HG03457 (cell line): Measurements from ENCODE around the gene SLC25A2.
"Not testable (repeated sequence)": the region's sequence is repeated elsewhere in the genome, so short reads cannot be mapped to it uniquely, and the experiment has no call there.

ENCODE experiments used
- ATAC-seq: cut with Tn5 transposase; IDR thresholded peaks from one replicate; pipeline ENCODE4 v1.9.1; 2021; ENCODE audit warnings: moderate number of reproducible peaks; ENCODE audit not compliant: unreplicated experiment

Gene SLC25A2

GRCh38 chr5:141303756-141304155, at the start of gene SLC25A2:
Gene SLC25A2 (minus strand): TSS chr5:141304049. CDS start chr5:141303865, 184 bp downstream.
- no peak for ATAC-seq

DNA sequence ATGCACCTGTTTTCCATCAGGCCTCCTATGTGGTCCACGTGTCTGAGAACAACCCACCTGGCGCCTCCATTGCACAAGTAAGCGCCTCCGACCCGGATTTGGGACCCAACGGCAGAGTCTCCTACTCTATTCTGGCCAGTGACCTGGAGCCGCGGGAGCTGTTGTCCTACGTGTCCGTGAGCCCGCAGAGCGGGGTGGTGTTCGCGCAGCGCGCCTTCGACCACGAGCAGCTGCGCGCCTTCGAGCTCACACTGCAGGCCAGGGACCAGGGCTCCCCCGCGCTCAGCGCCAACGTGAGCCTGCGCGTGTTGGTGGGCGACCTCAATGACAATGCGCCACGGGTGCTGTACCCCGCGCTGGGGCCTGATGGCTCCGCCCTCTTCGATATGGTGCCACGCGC, 47.7 kb upstream of the SLC25A2 start:
- no peak for ATAC-seq

DNA sequence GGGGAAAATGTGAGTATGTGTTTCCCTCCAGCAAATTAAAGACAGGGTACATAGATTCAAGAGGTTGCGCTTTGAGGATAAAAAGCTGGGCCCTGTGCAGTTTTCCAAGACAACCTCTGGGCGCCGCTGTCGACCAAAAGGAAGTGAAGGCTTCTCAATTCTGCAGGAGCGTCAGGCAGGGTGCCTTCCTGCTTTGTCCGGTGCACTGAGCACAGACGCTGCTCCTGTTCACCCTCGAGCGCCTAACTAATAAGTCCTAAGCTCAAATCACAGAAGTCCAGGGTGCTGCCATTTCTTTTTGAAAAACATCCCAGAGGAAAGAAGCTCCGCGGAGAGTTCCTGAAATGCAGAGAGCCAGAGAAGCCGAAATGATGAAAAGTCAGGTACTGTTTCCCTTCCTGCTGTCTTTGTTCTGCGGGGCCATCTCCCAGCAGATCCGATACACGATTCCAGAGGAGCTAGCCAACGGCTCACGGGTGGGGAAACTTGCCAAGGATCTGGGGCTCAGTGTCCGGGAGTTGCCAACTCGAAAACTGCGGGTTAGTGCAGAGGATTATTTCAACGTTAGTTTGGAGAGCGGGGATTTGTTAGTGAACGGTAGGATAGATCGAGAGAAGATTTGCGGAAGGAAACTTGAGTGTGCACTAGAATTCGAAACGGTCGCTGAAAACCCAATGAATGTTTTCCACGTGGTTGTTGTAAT, 46.2 kb upstream of the SLC25A2 start, which contains the start of gene PCDHGB1:
PCDHGB1 (plus strand) TSS at position 183 of the 703 bp plus-strand sequence; CDS start at position 345, 162 bp downstream.
- ATAC-seq: no peak

DNA sequence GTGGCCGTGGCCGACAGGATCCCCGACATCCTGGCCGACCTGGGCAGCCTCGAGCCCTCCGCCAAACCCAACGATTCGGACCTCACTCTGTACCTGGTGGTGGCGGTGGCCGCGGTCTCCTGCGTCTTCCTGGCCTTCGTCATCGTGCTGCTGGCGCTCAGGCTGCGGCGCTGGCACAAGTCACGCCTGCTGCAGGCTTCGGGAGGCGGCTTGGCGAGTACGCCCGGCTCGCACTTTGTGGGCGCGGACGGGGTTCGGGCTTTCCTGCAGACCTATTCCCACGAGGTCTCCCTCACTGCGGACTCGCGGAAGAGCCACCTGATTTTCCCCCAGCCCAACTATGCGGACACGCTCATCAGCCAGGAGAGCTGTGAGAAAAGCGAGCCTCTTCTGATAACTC, 42.2 kb upstream of the SLC25A2 start:
- ATAC-seq: not testable (repeated sequence)

DNA sequence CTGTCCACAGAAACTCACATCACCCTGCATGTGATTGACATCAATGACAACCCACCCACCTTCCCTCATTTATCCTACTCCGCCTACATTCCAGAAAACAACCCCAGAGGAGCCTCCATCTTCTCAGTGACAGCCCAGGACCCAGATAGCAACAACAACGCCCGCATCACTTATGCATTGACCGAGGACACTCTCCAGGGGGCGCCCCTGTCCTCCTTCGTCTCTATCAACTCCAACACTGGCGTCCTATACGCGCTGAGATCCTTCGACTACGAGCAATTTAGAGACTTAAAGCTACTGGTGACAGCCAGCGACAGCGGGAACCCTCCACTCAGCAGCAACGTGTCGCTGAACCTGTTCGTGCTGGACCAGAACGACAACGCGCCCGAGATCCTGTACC, 41.5 kb upstream of the SLC25A2 start:
- no peak for ATAC-seq

DNA sequence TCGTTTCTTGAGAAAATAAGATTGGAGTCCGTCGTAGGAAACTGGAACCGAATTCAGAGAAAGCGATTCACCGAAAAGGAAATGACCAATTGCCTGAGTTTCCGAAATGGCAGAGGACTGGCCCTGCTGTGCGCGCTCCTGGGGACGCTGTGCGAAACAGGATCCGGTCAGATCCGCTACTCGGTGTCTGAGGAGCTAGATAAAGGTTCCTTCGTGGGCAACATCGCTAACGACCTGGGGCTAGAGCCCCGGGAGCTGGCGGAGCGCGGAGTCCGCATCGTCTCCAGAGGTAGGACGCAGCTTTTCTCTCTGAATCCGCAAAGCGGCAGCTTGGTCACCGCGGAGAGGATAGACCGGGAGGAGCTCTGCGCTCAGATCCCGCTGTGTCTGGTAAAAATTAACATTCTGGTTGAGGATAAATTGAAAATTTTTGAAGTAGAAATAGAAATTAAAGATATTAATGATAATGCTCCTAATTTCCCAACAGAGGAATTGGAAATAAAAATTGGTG, 40.2 kb upstream of the SLC25A2 start:
- ATAC-seq: no peak

DNA sequence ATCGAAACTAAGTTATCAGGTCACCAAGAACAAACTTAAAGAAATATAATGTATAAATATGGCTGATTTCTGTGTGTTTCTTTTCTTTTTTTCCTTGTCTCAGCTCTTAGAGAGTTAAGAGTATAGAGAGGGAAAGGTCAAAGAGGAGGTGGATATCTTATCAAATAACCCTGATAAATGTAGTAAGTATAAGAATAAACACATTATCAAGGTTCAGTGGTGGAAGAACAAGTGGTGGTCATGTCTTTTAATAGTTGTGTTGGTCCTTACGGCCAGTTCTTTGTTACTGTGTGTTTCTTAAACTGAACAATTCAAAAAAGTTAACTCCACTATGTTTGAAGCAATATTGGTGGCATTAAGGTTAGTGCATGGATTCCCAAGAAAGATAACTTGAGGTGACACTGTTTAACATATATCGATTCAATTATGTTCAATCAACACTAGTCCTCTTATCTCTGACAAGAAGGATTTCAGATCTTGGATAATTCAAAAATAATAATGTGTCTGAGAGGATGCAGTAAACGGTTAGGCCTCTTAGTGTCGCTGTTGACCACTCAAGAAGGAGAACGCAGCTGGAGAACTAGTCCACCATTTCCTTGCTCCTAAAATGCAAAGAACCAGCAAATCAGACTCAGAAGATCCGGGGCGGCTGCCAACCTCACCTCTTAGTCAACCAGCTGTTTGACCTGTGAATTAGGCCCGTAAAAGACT, 39.5 kb upstream of the SLC25A2 start, which contains the start of gene PCDHGA3:
PCDHGA3 (plus strand) TSS at position 588 of the 711 bp plus-strand sequence. CDS start 205 bp downstream, outside the sequence.
- no peak for ATAC-seq

DNA sequence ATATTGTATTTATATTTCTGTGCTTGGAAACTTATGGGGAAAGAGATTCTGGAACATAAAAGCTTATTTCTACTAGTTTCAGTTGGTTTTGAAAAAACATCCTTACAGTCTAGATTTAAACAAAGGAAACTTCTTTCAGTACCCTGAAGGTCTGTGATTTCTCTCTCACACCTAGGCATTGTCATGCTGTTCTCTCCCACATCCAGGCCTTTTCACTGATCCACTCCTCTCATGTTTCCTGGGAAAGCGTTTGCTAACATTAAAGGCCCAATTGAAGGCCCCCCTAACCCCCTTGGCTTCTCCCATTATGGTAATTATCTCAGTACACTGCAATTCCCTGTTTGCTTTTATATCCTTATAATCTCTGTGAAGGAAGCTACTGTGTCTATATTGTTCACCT, 38.9 kb upstream of the SLC25A2 start:
- no peak for ATAC-seq

GRCh38 chr5:141340781-141341354, 37.0 kb upstream of the SLC25A2 start:
- ATAC-seq: not testable (repeated sequence)

DNA sequence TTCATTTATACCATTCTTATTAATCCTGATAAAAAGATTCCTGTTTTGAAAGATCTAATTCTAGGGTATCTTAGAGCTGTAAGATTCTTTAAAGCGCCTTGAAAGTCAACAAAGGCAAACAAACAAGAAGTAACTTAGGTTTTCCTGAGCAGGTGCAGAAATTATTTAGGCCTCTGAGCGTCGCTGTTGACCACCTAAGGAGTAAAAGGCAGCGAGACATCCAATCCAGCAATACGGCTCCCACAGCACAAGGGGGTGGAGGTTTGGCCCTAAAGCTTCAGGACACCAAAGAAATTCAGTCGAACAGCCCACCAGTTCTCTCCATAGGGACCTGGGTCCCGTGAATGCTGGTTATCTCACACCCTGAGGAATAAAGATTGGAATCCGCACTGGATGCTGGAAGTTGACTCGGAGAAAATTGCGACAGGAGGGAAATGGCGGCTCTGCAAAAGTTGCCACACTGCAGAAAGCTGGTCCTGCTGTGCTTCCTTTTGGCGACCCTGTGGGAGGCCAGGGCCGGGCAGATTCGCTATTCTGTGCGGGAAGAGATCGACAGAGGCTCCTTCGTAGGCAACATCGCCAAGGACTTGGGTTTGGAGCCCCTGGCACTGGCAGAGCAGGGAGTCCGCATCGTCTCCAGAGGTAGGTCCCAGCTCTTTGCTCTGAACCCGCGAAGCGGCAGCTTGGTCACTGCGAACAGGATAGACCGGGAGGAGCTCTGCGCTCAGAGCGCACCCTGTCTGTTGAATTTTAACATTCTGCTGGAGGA, 34.9 kb upstream of the SLC25A2 start, which contains the start of gene PCDHGA2:
PCDHGA2 (plus strand) TSS at position 223 of the 769 bp plus-strand sequence.
- no peak for ATAC-seq

DNA sequence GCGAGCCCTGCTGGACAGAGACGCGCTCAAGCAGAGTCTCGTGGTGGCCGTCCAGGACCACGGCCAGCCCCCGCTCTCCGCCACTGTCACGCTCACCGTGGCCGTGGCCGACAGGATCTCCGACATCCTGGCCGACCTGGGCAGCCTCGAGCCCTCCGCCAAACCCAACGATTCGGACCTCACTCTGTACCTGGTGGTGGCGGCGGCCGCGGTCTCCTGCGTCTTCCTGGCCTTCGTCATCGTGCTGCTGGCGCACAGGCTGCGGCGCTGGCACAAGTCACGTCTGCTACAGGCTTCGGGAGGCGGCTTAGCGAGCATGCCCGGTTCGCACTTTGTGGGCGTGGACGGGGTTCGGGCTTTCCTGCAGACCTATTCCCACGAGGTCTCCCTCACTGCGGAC, 28.7 kb upstream of the SLC25A2 start:
- ATAC-seq: not testable (repeated sequence)

DNA sequence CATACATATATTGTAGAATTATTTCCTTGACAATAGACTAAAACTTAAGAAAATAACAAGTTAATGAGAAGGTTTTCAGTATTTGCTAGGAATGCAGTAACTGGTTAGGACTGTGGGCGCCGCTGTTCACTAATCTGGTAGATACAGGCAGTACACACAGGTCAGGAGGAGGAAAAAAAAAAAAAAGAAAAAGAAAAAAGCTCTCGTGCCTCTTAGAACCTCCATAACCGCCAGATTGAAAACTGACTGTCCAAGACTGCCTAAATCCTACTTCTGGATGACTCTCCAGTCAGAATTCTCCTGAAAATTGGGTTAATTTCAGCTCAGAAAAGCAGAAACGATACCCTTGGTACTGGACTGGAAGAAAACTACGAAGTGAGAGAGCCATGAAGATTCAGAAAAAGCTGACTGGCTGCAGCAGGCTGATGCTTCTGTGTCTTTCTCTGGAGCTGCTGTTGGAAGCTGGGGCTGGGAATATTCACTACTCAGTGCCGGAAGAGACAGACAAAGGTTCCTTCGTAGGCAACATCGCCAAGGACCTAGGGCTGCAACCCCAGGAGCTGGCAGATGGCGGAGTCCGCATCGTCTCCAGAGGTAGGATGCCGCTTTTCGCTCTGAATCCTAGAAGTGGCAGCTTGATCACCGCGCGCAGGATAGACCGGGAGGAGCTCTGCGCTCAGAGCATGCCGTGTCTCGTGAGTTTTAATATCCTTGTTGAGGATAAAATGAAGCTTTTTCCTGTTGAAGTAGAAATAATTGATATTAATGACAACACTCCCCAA, 26.6 kb upstream of the SLC25A2 start, which contains the start of gene PCDHGA1:
PCDHGA1 (plus strand) TSS at position 216 of the 782 bp plus-strand sequence.
- no peak for ATAC-seq

DNA sequence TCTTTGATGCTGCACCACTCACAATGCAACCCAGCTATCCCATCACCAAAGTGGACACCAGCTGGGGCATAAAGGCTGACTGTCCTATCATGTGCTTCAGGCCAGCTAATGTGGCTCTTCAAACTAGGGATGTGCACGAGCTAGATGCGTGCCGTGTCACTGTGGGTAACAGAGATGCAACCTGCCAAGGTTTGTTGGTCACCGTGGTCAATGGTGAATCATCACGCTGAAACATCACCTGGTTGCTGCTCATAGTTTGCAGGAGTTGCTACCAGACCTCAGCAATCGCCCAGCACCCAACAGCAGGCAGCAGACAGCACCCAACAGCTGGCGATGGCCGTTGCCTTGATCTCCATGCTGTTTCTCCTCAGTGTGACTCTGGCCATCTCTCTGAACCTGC, 24.4 kb upstream of the SLC25A2 start:
- ATAC-seq: no peak

GRCh38 chr5:141326088-141326854, 22.4 kb upstream of the SLC25A2 start:
- peak; percentile 82 for ATAC-seq

DNA sequence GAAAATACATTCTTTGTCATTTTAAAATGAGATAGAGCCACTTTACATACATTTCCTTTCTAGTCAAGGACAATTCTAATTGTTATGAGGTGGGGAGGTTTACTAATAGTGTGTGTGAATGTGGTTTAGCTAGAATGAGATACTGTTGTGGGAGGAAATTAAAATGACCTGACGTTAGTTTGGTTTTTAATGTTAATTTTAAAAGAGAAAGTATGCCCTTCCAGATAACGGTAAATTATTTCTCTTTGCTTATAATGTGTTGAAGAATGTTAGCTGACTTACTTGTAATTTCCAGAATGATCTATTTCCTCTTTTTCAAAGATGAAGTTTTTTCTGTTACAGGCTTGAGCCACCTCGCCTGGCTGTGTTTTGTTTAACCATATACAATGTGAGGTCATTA, 18.4 kb upstream of the SLC25A2 start:
- no peak for ATAC-seq

GRCh38 chr5:141320225-141321169, 16.6 kb upstream of the SLC25A2 start, which contains the start of gene TAF7:
Gene TAF7 (minus strand): TSS chr5:141320784. CDS start chr5:141320044, 740 bp downstream.
- peak; percentile 93 for ATAC-seq

- no peak for ATAC-seq
Measured at GRCh38 chr5:141319699-141320098, 15.8 kb upstream of the SLC25A2 start.

DNA sequence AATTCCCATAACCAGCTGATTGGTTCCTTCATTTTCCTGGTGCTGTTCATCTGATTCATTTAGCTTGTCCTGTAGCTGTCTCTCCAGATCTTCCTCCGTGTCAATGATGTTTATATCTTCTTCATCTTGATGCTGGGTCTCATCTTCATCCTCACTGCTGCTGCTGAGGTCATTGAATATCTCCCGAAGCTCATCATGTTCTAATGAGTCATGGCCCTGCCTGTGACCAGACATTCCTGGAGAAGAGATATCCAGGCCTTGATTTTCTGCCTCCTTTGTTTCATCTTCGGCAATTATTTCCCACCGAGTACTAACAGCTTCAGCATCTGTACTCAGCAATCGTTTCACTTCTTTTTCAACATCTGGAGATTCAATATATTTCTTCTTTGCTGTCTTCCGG, 15.4 kb upstream of the SLC25A2 start:
- ATAC-seq: no peak
